Uterus (tissue), 4 donors: Measurements from ENCODE around the gene NAP1L5. TPM values are rescaled to one million over a fixed set of nuclear protein-coding genes. Genes with fewer than 3 reads are reported as not detected.

Experiments
- DNase-seq, 2 donors: peaks; one replicate each; pipeline ENCODE4 v3.0.0-alpha.2; 2019 to 2020
- H3K27ac ChIP-seq, 2 donors: fragments of 200-600 bp; sonication (generic); 1 replicate in 1 of 2; 2 replicates in 1 of 2; pipeline ENCODE4 v1.5.1; 2016 to 2018
- H3K27me3 ChIP-seq, 2 donors: fragments of 200-600 bp; sonication (generic); one replicate each; pipeline ENCODE4 v1.5.1; 2018 to 2019; ENCODE audit warnings: control low read depth in 1 of 2
- H3K36me3 ChIP-seq, 2 donors: fragments of 200-600 bp; sonication (generic); one replicate each; pipeline ENCODE4 v1.5.1; 2019; ENCODE audit warnings: control low read depth in 1 of 2
- H3K4me1 ChIP-seq, 2 donors: fragments of 200-600 bp; sonication (generic); one replicate each; pipeline ENCODE4 v1.5.1; 2018 to 2019; ENCODE audit warnings: control low read depth in 1 of 2
- H3K4me3 ChIP-seq, 2 donors: fragments of 200-600 bp; sonication (generic); 1 replicate in 1 of 2; 2 replicates in 1 of 2; pipeline ENCODE4 v1.5.1; 2018 to 2019; ENCODE audit warnings: mild to moderate bottlenecking in 1 of 2
- H3K9me3 ChIP-seq, 2 donors: fragments of 200-600 bp; sonication (generic); one replicate each; pipeline ENCODE4 v1.5.1; 2019; ENCODE audit warnings: control low read depth in 1 of 2
- POLR2A ChIP-seq, 2 donors: fragments of 450-650 bp; IDR thresholded peaks; one replicate each; pipeline ENCODE4 v1.6.1; 2016; ENCODE audit warnings: antibody characterized with exemption in 2 of 2, mild to moderate bottlenecking in 1 of 2, moderate library complexity in 1 of 2
- intact Hi-C: fragments of 100-400 bp; cut with DNase I; formaldehyde crosslinking; loops from one replicate; pipeline ENCODE4 v1.15.1; 2023; ENCODE audit warnings: low total_unique reads
- total RNA-seq, 4 donors: library from RNA; depleted of rRNA in 3 of 4; stranded (reverse); fragments of >200 nt in 3 of 4; gene quantifications; one replicate each; pipeline versions ENCODE4 v1.1.0 to v1.2.4, GENCODE V29; 2014 to 2023
- TF ChIP-seq, protein P1 (sequence below), 4 experiments: fragments of 200-600 bp in 2 of 4; fragments of 450-650 bp in 2 of 4; sonication (generic) in 2 of 4; IDR thresholded peaks; one replicate each; pipeline ENCODE4 v1.5.1; 2016 to 2019; ENCODE audit warnings: antibody characterized with exemption in 4 of 4, mild to moderate bottlenecking in 2 of 4, moderate library complexity in 1 of 4
- donor health status: DM: yes; HTN: yes; CAD: no.

NAP1L5 gene
- total RNA-seq, 4 donors from 2014 or later: 3.8 to 15.6 (median 10.4) TPM

GRCh38 chr4:88674565-88674964 lies 23.1 kb downstream of the NAP1L5 start:
- Histone ChIP-seq H3K9me3 (no peaks in the 10 kb centered on the region), H3K4me1 (no peaks in the 10 kb centered on the region), H3K4me3 (no peak overlapping the region), H3K27me3 (no peaks in the 10 kb centered on the region), H3K27ac (no peak overlapping the region), H3K36me3 (no peaks in the 10 kb centered on the region)
- no peak for TF ChIP-seq POLR2A (IDR thresholded peaks at IDR 0.05)
- TF ChIP-seq, protein P1, sequence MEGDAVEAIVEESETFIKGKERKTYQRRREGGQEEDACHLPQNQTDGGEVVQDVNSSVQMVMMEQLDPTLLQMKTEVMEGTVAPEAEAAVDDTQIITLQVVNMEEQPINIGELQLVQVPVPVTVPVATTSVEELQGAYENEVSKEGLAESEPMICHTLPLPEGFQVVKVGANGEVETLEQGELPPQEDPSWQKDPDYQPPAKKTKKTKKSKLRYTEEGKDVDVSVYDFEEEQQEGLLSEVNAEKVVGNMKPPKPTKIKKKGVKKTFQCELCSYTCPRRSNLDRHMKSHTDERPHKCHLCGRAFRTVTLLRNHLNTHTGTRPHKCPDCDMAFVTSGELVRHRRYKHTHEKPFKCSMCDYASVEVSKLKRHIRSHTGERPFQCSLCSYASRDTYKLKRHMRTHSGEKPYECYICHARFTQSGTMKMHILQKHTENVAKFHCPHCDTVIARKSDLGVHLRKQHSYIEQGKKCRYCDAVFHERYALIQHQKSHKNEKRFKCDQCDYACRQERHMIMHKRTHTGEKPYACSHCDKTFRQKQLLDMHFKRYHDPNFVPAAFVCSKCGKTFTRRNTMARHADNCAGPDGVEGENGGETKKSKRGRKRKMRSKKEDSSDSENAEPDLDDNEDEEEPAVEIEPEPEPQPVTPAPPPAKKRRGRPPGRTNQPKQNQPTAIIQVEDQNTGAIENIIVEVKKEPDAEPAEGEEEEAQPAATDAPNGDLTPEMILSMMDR (IDR thresholded peaks at IDR 0.05): no peak
- no peak for DNase-seq
- intact Hi-C loops: no loop called here

DNA sequence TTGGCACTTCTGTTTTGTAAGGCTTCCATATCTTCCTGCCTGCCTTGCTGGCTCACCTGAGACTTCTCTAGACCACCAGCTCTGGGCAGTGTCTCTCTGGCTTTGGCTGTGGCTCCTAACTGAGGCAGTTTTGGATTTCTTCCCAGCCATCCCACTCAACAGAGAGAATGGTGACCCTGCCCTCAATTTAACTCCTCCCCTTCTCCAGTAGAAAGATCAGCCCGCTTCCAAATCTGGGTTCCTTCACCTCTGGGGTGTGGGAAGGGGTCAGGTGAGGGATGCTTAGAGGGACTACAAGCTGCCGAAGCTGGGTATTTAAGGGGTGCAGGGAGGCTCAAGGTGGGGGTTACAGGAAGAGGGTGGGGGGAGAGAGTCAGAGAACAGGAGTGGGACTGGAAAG lies 23.7 kb downstream of the NAP1L5 start:
- no peak for TF ChIP-seq POLR2A (IDR thresholded peaks at IDR 0.05)
- TF ChIP-seq, protein P1 (IDR thresholded peaks at IDR 0.05): no peak
- intact Hi-C loops: no loop called here
- Histone ChIP-seq H3K4me1 (no peaks in the 10 kb centered on the region), H3K9me3 (no peaks in the 10 kb centered on the region), H3K27ac (no peak overlapping the region), H3K36me3 (no peaks in the 10 kb centered on the region), H3K27me3 (no peaks in the 10 kb centered on the region), H3K4me3 (no peak overlapping the region)
- DNase-seq: no peak

DNA sequence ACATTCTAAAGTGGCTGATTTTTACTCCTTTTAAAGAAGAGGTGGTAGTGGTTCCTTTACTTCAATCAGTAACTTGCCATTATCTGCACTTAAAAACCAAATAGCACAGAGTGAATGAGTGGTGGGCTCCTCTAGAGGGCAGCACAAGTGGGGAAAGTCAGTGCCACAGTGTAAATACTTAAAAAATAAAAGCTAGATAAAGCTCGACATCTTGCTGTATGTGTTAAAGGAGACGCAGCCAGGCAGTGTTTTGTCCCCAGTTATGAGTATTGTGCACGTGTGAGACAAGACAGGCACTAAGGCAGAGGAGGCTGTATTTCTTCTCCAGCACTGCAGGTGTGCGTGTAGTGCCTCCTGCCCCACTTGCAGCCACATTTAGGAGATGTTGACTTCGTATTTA lies 24.6 kb downstream of the NAP1L5 start:
- intact Hi-C loops: no loop called here
- DNase-seq: no peak
- no peak for TF ChIP-seq POLR2A (IDR thresholded peaks at IDR 0.05)
- TF ChIP-seq, protein P1 (IDR thresholded peaks at IDR 0.05): peak in 2 of 4 experiments; percentile 37 to 51
- Histone ChIP-seq H3K4me3 (no peak overlapping the region), H3K27ac (no peak overlapping the region), H3K9me3 (no peaks in the 10 kb centered on the region), H3K36me3 (no peaks in the 10 kb centered on the region), H3K4me1 (no peaks in the 10 kb centered on the region), H3K27me3 (no peaks in the 10 kb centered on the region)

DNA sequence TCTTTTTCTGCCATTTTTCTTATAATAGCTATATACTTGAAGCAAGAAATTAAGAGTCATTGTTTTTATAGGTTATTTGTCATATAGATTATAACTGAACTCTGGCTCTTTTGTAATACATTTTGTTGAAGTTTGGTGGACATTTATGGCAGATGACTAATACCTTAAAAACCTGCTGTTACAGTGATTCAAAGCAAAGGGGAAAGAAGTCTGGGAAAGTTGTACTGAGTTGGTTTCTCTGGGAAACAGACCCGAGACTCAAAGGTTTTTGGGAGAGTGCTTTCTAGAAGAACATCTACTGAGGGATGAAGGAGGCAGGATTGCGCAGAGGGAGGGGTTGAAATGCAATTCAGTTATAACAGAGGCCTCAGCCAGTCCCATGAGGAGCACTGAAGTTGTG lies 35.9 kb downstream of the NAP1L5 start:
- no peak for TF ChIP-seq POLR2A (IDR thresholded peaks at IDR 0.05)
- TF ChIP-seq, protein P1 (IDR thresholded peaks at IDR 0.05): no peak
- Histone ChIP-seq H3K27ac (peak overlapping the region; percentile 15 to 24), H3K4me1 (no peaks in the 10 kb centered on the region), H3K27me3 (no peaks in the 10 kb centered on the region), H3K4me3 (no peak overlapping the region), H3K36me3 (no peaks in the 10 kb centered on the region), H3K9me3 (no peaks in the 10 kb centered on the region)
- DNase-seq: no peak
- intact Hi-C loops: no loop called here

GRCh38 chr4:88660446-88661294 lies 37.0 kb downstream of the NAP1L5 start:
- intact Hi-C loops: no loop called here
- Histone ChIP-seq H3K4me3 (no peak overlapping the region), H3K9me3 (no peaks in the 10 kb centered on the region), H3K4me1 (no peaks in the 10 kb centered on the region), H3K36me3 (no peaks in the 10 kb centered on the region), H3K27ac (peak overlapping the region in 1 of 2 donors; percentile 10), H3K27me3 (no peaks in the 10 kb centered on the region)
- TF ChIP-seq POLR2A (IDR thresholded peaks at IDR 0.05): no peak
- TF ChIP-seq, protein P1 (IDR thresholded peaks at IDR 0.05): no peak
- DNase-seq: no peak
